22Rv1 (cell line): ENCODE results near the gene TRPV2.

Source experiments
- H3K27ac ChIP-seq: fragments of 450-650 bp; 2 replicates; pipeline ENCODE4 v1.5.1; 2017
- ZFX ChIP-seq: fragments of 450-650 bp; IDR thresholded peaks from 2 replicates; pipeline ENCODE4 v1.6.1; 2017; ENCODE audit warnings: antibody characterized with exemption, borderline replicate concordance
- TF ChIP-seq, protein P1 (sequence below): fragments of 450-650 bp; IDR thresholded peaks from 2 replicates; pipeline ENCODE4 v1.5.1; 2017; ENCODE audit warnings: mild to moderate bottlenecking

TRPV2 gene

DNA sequence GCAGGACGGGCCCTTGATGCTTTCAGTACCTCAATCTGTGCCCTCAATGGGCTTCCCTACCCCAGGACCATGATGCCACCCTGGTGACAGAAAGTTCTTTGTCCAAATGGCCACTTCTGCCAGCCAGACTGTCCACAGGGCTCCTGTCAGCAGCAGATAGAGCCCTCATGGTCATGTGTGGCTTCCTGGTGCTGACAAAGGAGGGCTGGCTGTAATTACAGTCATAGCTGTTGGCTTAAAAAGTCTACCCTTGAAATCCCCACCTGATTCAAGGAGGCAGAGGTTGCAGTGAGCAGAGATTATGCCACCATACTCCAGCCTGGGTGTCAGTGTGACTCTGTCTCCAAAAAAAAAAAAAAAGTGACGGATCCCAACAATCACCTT, 3.3 kb downstream of the TRPV2 start:
- no peak for TF ChIP-seq ZFX
- TF ChIP-seq, protein P1, sequence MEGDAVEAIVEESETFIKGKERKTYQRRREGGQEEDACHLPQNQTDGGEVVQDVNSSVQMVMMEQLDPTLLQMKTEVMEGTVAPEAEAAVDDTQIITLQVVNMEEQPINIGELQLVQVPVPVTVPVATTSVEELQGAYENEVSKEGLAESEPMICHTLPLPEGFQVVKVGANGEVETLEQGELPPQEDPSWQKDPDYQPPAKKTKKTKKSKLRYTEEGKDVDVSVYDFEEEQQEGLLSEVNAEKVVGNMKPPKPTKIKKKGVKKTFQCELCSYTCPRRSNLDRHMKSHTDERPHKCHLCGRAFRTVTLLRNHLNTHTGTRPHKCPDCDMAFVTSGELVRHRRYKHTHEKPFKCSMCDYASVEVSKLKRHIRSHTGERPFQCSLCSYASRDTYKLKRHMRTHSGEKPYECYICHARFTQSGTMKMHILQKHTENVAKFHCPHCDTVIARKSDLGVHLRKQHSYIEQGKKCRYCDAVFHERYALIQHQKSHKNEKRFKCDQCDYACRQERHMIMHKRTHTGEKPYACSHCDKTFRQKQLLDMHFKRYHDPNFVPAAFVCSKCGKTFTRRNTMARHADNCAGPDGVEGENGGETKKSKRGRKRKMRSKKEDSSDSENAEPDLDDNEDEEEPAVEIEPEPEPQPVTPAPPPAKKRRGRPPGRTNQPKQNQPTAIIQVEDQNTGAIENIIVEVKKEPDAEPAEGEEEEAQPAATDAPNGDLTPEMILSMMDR = no peak
- no peak overlapping the region for H3K27ac ChIP-seq

- no peak overlapping the region for H3K27ac ChIP-seq
- TF ChIP-seq ZFX = no peak
- TF ChIP-seq, protein P1 = no peak
Measured at GRCh38 chr17:16419074-16419928, 3.9 kb downstream of the TRPV2 start.

GRCh38 chr17:16419929-16420271, 4.5 kb downstream of the TRPV2 start:
- H3K27ac ChIP-seq = no peak overlapping the region
- TF ChIP-seq, protein P1 = no peak
- no peak for TF ChIP-seq ZFX

DNA sequence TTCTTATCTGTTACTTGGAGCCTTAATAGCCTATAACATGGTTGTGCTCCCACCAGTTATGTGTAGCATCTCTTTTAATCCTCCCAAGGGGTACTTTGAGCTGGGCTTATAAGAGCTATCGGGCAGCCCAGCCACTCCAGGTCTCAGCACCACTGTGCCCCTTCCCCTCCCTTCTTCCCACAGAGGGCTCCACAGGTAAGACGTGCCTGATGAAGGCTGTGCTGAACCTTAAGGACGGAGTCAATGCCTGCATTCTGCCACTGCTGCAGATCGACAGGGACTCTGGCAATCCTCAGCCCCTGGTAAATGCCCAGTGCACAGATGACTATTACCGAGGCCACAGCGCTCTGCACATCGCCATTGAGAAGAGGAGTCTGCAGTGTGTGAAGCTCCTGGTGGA, 7.0 kb downstream of the TRPV2 start:
- no peak overlapping the region for H3K27ac ChIP-seq
- TF ChIP-seq ZFX = no peak
- TF ChIP-seq, protein P1 = no peak

GRCh38 chr17:16423226-16423872, 8.0 kb downstream of the TRPV2 start:
- TF ChIP-seq, protein P1 = no peak
- TF ChIP-seq ZFX = no peak
- no peak overlapping the region for H3K27ac ChIP-seq

GRCh38 chr17:16425202-16425601, 9.8 kb downstream of the TRPV2 start:
- no peak overlapping the region for H3K27ac ChIP-seq
- TF ChIP-seq, protein P1 = no peak
- TF ChIP-seq ZFX = no peak
